GM12878 (cell line): ENCODE results near the gene ABCG1. TPM values are rescaled to one million over a fixed set of nuclear protein-coding genes. Genes with fewer than 3 reads are reported as not detected.

Experiments
- ATAC-seq: fragments of 200-7000 bp; cut with Tn5 transposase; 3 replicates; pipeline ENCODE4 v1.9.1; 2020; ENCODE audit warnings: mild to moderate bottlenecking, moderate library complexity
- BruUV-seq: library from RNA; stranded (reverse); fragments of 400-500 nt; replicated peaks from 2 replicates; lab custom pipeline; 2021; lab: Mats Ljungman, UMichigan
- CTCF ChIA-PET: fragments of 300-600 bp; sonication (Branson Sonifier 250); formaldehyde crosslinking; extraction: SDS; loops from one replicate; lab custom pipeline; 2021; ENCODE audit warnings: inconsistent platforms; lab: Yijun Ruan, JAX
- POLR2A ChIA-PET: fragments of 350-600 bp; formaldehyde crosslinking; extraction: SDS; loops from one replicate; lab custom pipeline; 2021; ENCODE audit warnings: inconsistent platforms; lab: Charles Lee
- RAD21 ChIA-PET: fragments of 300-600 bp; sonication (Branson Sonifier 250); formaldehyde crosslinking; loops from one replicate; lab custom pipeline; 2023; ENCODE audit warnings: antibody characterized with exemption; ENCODE audit not compliant: unreplicated experiment; lab: Charles Lee
- SMC1A ChIA-PET: fragments of 300-600 bp; sonication (Branson Sonifier 250); formaldehyde crosslinking; loops from one replicate; lab custom pipeline; 2023; ENCODE audit not compliant: unreplicated experiment, uncharacterized antibody; lab: Charles Lee
- DNase-seq: peaks from one replicate; pipeline ENCODE4 v3.0.0-alpha.2; 2011; ENCODE audit warnings: low read depth, low spot score
- FAIRE-seq: peaks from 3 replicates; lab custom pipeline; 2011; peaks lifted over from hg19 to GRCh38; lab: Jason Lieb, UNC
- H2AFZ ChIP-seq: 2 replicates; pipeline ENCODE4 v1.6.0; 2011; ENCODE audit warnings: low read depth, low read length, control low read depth; ENCODE audit not compliant: control insufficient read depth
- H3K27ac ChIP-seq: 2 replicates; pipeline ENCODE4 v1.5.1; 2011; ENCODE audit warnings: control low read depth; ENCODE audit not compliant: control insufficient read depth, insufficient read depth
- H3K27me3 ChIP-seq, 2 experiments: replicated peaks in 1 of 2; 2 replicates each; pipeline versions ENCODE4 v1.6.0 to v1.6.1; 2011; ENCODE audit warnings: low read length in 1 of 2; ENCODE audit not compliant: control insufficient read depth in 2 of 2, insufficient read depth in 2 of 2
- H3K36me3 ChIP-seq, 2 experiments: 2 replicates each; pipeline ENCODE4 v1.5.1; 2011; ENCODE audit warnings: low read length in 1 of 2; ENCODE audit not compliant: control insufficient read depth in 2 of 2, insufficient read depth in 2 of 2
- H3K4me1 ChIP-seq: 2 replicates; pipeline ENCODE4 v1.6.1; 2011; ENCODE audit warnings: mild to moderate bottlenecking, low read length, moderate library complexity, mixed read lengths; ENCODE audit not compliant: control insufficient read depth, insufficient read depth
- H3K4me2 ChIP-seq: 2 replicates; pipeline ENCODE4 v1.6.0; 2011; ENCODE audit warnings: control low read depth; ENCODE audit not compliant: control insufficient read depth, insufficient read depth
- H3K4me3 ChIP-seq: fragments of 200-600 bp; sonication (generic); 2 replicates; pipeline ENCODE4 v1.5.1; 2016
- H3K79me2 ChIP-seq: 2 replicates; pipeline ENCODE4 v1.6.0; 2011; ENCODE audit warnings: low read length; ENCODE audit not compliant: control insufficient read depth, insufficient read depth
- H3K9ac ChIP-seq: 2 replicates; pipeline ENCODE4 v1.8.0; 2011; ENCODE audit warnings: low read length, control low read depth, mixed read lengths; ENCODE audit not compliant: control insufficient read depth, insufficient read depth
- H3K9me3 ChIP-seq: replicated peaks from 3 replicates; pipeline ENCODE4 v1.5.1; 2011; ENCODE audit warnings: mild to moderate bottlenecking, low read length; ENCODE audit not compliant: control insufficient read depth, insufficient read depth
- H4K20me1 ChIP-seq: 2 replicates; pipeline ENCODE4 v1.6.0; 2011; ENCODE audit not compliant: control insufficient read depth, insufficient read depth
- CBFB ChIP-seq: IDR thresholded peaks from 2 replicates; pipeline ENCODE4 v1.6.1; 2016; ENCODE audit warnings: antibody characterized with exemption, low read depth
- CBX3 ChIP-seq: fragments of 200-600 bp; sonication (generic); IDR thresholded peaks from 2 replicates; pipeline ENCODE4 v1.6.1; 2016; ENCODE audit warnings: low read depth, borderline replicate concordance
- CREM ChIP-seq: IDR thresholded peaks from 2 replicates; pipeline ENCODE4 v1.6.1; 2014; ENCODE audit warnings: antibody characterized with exemption, low read depth
- HDGF ChIP-seq: fragments of 450-650 bp; IDR thresholded peaks from 2 replicates; pipeline ENCODE4 v1.6.1; 2016; ENCODE audit warnings: antibody characterized with exemption
- KLF5 ChIP-seq: fragments of 450-650 bp; IDR thresholded peaks from 2 replicates; pipeline ENCODE4 v1.6.1; 2014; ENCODE audit warnings: mild to moderate bottlenecking; ENCODE audit not compliant: partially characterized antibody
- MAX ChIP-seq: IDR thresholded peaks from 2 replicates; pipeline ENCODE4 v1.6.1; 2012; ENCODE audit warnings: low read depth, low read length, improper control_type of control experiment
- NR2C1 ChIP-seq: fragments of 450-650 bp; IDR thresholded peaks from 2 replicates; pipeline ENCODE4 v1.6.1; 2017; ENCODE audit warnings: antibody characterized with exemption, mild to moderate bottlenecking, moderate library complexity
- RCOR1 ChIP-seq: conservative IDR thresholded peaks from 2 replicates; pipeline ENCODE4 v1.6.1; 2012; ENCODE audit warnings: low read depth, low read length, improper control_type of control experiment
- SMAD5 ChIP-seq: IDR thresholded peaks from 2 replicates; pipeline ENCODE4 v1.6.1; 2016; ENCODE audit warnings: antibody characterized with exemption, low read depth
- SPI1 ChIP-seq: IDR thresholded peaks from 2 replicates; pipeline ENCODE4 v1.6.1; 2011; ENCODE audit warnings: low read depth, mild to moderate bottlenecking, low read length, moderate library complexity, borderline replicate concordance; ENCODE audit not compliant: insufficient read depth
- SUPT20H ChIP-seq: IDR thresholded peaks from 2 replicates; pipeline ENCODE4 v1.6.1; 2011; ENCODE audit warnings: low read depth, mild to moderate bottlenecking, low read length, moderate library complexity, borderline replicate concordance; ENCODE audit not compliant: control insufficient read depth
- TCF12 ChIP-seq: IDR thresholded peaks from 2 replicates; pipeline ENCODE4 v1.6.1; 2011; ENCODE audit warnings: low read depth, mild to moderate bottlenecking, low read length
- USF2 ChIP-seq: IDR thresholded peaks from 2 replicates; pipeline ENCODE4 v1.6.1; 2011; ENCODE audit warnings: low read depth, low read length, improper control_type of control experiment, borderline replicate concordance
- ZBTB4 ChIP-seq: fragments of 450-650 bp; formaldehyde crosslinking; IDR thresholded peaks from 2 replicates; pipeline ENCODE4 v1.4.0; 2022; ENCODE audit warnings: mild to moderate bottlenecking, moderate library complexity
- WGBS: methylation state at CpG from one replicate; pipeline ENCODE4 v1.1.6; 2016; ENCODE audit warnings: low lambda C conversion rate; ENCODE audit not compliant: insufficient replicate concordance, insufficient coverage; ENCODE audit errors: missing lambda C conversion rate; 5-methylcytosine and 5-hydroxymethylcytosine counted together
- in situ Hi-C: fragments of 300-500 bp; cut with MboI; formaldehyde crosslinking; loops from 9 replicates; pipeline ENCODE4 v1.14.3; 2018; ENCODE audit warnings: mixed read lengths
- intact Hi-C: fragments of 100-400 bp; cut with micrococcal nuclease; formaldehyde crosslinking; loops from one replicate; pipeline ENCODE4 v1.14.2; 2022; ENCODE audit not compliant: unreplicated experiment
- polyA plus RNA-seq, 11 experiments: library from polyadenylated mRNA; depleted of rRNA in 4 of 11; unstranded in 6 of 11; stranded (reverse) in 5 of 11; fragments of >200 nt; fragmentation: Nextera tagmentation in 4 of 11; fragmentation: Illumina TruSeq in 1 of 11; extraction: Ambion mirVana in 4 of 11; extraction: Trizol in 1 of 11; gene quantifications; 1 replicate in 1 of 11; 2 replicates in 10 of 11; pipeline versions ENCODE4 v1.2.1 to v1.2.3, GENCODE V29; 2011 to 2016; ENCODE audit warnings: inconsistent platforms in 2 of 11, missing spikeins in 2 of 11, low read depth in 1 of 11
- total RNA-seq, 4 experiments: library from RNA; depleted of rRNA in 3 of 4; stranded (reverse); fragments of >200 nt in 3 of 4; fragmentation: Illumina TruSeq in 1 of 4; extraction: Trizol in 1 of 4; gene quantifications; 2 replicates each; pipeline versions ENCODE4 v1.2.1 to v1.2.3, GENCODE V29; 2013 to 2021

The ABCG1 gene
- total and polyA plus RNA-seq, 10 of the 15 experiments (the other 5 are each of a cell fraction or from before 2014, with no cell fraction given), result 0.59 to 19.3 (median 5.7) TPM

GRCh38 chr21:42233067-42233961, 14.4 kb downstream of the ABCG1 start:
- Histone ChIP-seq H4K20me1 (no peaks in the 10 kb centered on the region), H3K9ac (peak overlapping the region; percentile 22; the same call in 1 of the 2 replicates), H3K4me2 (peak overlapping the region; percentile 68), H3K9me3 (no peaks in the 10 kb centered on the region), H3K27me3 (no peaks in the 10 kb centered on the region), H3K79me2 (no peaks in the 10 kb centered on the region), H3K27ac (peak overlapping the region; percentile 84), H3K4me1 (peaks cover 69% of the 10 kb centered on the region), H3K36me3 (no peaks in the 10 kb centered on the region), H2AFZ (peak overlapping the region; percentile 45), H3K4me3 (no peak overlapping the region; the same call in 1 of the 2 replicates)
- FAIRE-seq, result peak; percentile 86
- RAD21 ChIA-PET, result interaction anchor here (0.8 to 4.1 kb wide), 22 partner anchors 9 to 372 kb away, joined by 3 to 46 read pairs (median 6); partner anchors contain the start of gene ABCG1
- CTCF ChIA-PET, result interaction anchor here (0.6 to 10.6 kb wide), 16 partner anchors 9 to 304 kb away, joined by 3 to 151 read pairs (median 5); partner anchors contain the start of gene ABCG1
- DNase-seq, result peak; percentile 82
- SMC1A ChIA-PET, result interaction anchor here (0.7 to 7.8 kb wide), 24 partner anchors 9 to 809 kb away, joined by 3 to 77 read pairs (median 4); partner anchors contain the start of gene ABCG1
- peak; percentile 71 for ATAC-seq
- POLR2A ChIA-PET, result interaction anchor here (0.5 to 3.2 kb wide), 12 partner anchors 10 to 302 kb away, joined by 3 to 38 read pairs (median 5); no protein-coding TSS in a partner anchor
- in situ Hi-C loops, result no loop called here
- 0% methylated on average over 14 of the region's 14 CpGs for WGBS
- no TSS peak for BruUV-seq
- intact Hi-C loops, result loop anchor here (5.0 to 10.0 kb wide), 2 partner anchors 46 to 231 kb away; no protein-coding TSS in a partner anchor
- TF ChIP-seq MAX (no peak), SUPT20H (no peak), NR2C1 (0 out of 2 replicates have a peak, but pooled peaks have one; percentile 35), CBFB (peak; percentile 17; the same call in 1 of the 2 replicates), RCOR1 (peak; percentile 87; the same call in 1 of the 2 replicates), CREM (peak; percentile 86), USF2 (no peak; the same call in 1 of the 2 replicates), KLF5 (peak; percentile 45), ZBTB4 (CRISPR knock-in tag) (no peak), CBX3 (no peak), TCF12 (peak; percentile 99), HDGF (no peak), SPI1 (peak; percentile 99), SMAD5 (no peak)
